Measurements from ENCODE around the gene KIF6. TPM values are rescaled to one million over a fixed set of nuclear protein-coding genes. Genes with fewer than 3 reads are reported as not detected.

The KIF6 gene
- total RNA-seq, 4 donors from 2014 or later = not detected

- Histone ChIP-seq H3K4me3 (no peak overlapping the region), H3K27ac (peak overlapping the region in 1 of 4 donors; percentile 47), H3K36me3 (no peaks in the 10 kb centered on the region), H3K9me3 (no peaks in the 10 kb centered on the region), H3K27me3 (no peaks in the 10 kb centered on the region), H3K4me1 (peaks cover 7 to 10% of the 10 kb centered on the region in 2 donors)
- TF ChIP-seq POLR2A (IDR thresholded peaks at IDR 0.05) (no peak), CTCF (IDR thresholded peaks at IDR 0.05 in 4 of 5, conservative IDR thresholded peaks at IDR 0.05 in 1 of 5) (no peak)
- in situ Hi-C loops (cut with MboI; ENCODE audit: low sequenced_read_pairs in 4 of 4) = no loop called here
- intact Hi-C loops (cut with DNase I; ENCODE audit: low total_unique reads) = no loop called here
- ATAC-seq = peak in 1 of 2 donors; percentile 66
- DNase-seq = peak in 1 of 2 donors; percentile 48
Measured at GRCh38 chr6:39422238-39422637, 303.0 kb downstream of the KIF6 start.

GRCh38 chr6:39421383-39422225 lies 303.6 kb downstream of the KIF6 start:
- no peak for TF ChIP-seq POLR2A (IDR thresholded peaks at IDR 0.05)
- TF ChIP-seq CTCF (IDR thresholded peaks at IDR 0.05 in 4 of 5, conservative IDR thresholded peaks at IDR 0.05 in 1 of 5) = no peak

GRCh38 chr6:39420300-39421265 lies 304.6 kb downstream of the KIF6 start:
- Histone ChIP-seq H3K36me3 (no peaks in the 10 kb centered on the region), H3K4me3 (no peak overlapping the region), H3K4me1 (peaks cover 7 to 10% of the 10 kb centered on the region in 2 donors), H3K27me3 (no peaks in the 10 kb centered on the region), H3K27ac (peak overlapping the region in 1 of 4 donors; percentile 24), H3K9me3 (no peaks in the 10 kb centered on the region)
- intact Hi-C loops (cut with DNase I; ENCODE audit: low total_unique reads) = no loop called here
- in situ Hi-C loops (cut with MboI; ENCODE audit: low sequenced_read_pairs in 4 of 4) = no loop called here
- TF ChIP-seq CTCF (IDR thresholded peaks at IDR 0.05 in 4 of 5, conservative IDR thresholded peaks at IDR 0.05 in 1 of 5) = no peak
- ATAC-seq (peak; percentile 49 to 62), DNase-seq (peak in 1 of 2 donors; percentile 24)

More at GRCh38 chr6:39421383-39422225, 303.6 kb downstream of the KIF6 start:
- Histone ChIP-seq H3K36me3 (no peaks in the 10 kb centered on the region), H3K4me1 (peaks cover 7 to 10% of the 10 kb centered on the region in 2 donors), H3K4me3 (no peak overlapping the region), H3K27ac (peak overlapping the region in 1 of 4 donors; percentile 47), H3K27me3 (no peaks in the 10 kb centered on the region), H3K9me3 (no peaks in the 10 kb centered on the region)
- no peak for DNase-seq
- ATAC-seq = peak in 1 of 2 donors; percentile 35
- in situ Hi-C loops (cut with MboI; ENCODE audit: low sequenced_read_pairs in 4 of 4) (no loop called here), intact Hi-C loops (cut with DNase I; ENCODE audit: low total_unique reads) (no loop called here)

GRCh38 chr6:39419607-39420006 lies 305.6 kb downstream of the KIF6 start:
- Histone ChIP-seq H3K36me3 (no peaks in the 10 kb centered on the region), H3K4me1 (peaks cover 7 to 10% of the 10 kb centered on the region in 2 donors), H3K9me3 (no peaks in the 10 kb centered on the region), H3K27ac (peak overlapping the region in 2 of 4 donors; percentile 13 to 20), H3K4me3 (no peak overlapping the region), H3K27me3 (no peaks in the 10 kb centered on the region)
- TF ChIP-seq CTCF (IDR thresholded peaks at IDR 0.05 in 4 of 5, conservative IDR thresholded peaks at IDR 0.05 in 1 of 5) = no peak
- no peak for TF ChIP-seq POLR2A (IDR thresholded peaks at IDR 0.05)
- ATAC-seq = no peak
- in situ Hi-C loops (cut with MboI; ENCODE audit: low sequenced_read_pairs in 4 of 4) (no loop called here), intact Hi-C loops (cut with DNase I; ENCODE audit: low total_unique reads) (no loop called here)
- no peak for DNase-seq

Data from gastrocnemius medialis (tissue), 4 donors.